Measurements from ENCODE around the gene LGR6. TPM values are rescaled to one million over a fixed set of nuclear protein-coding genes. Genes with fewer than 3 reads are reported as not detected.

The LGR6 gene
- total and polyA plus RNA-seq, 8 donors: 0.15 to 3.5 (median 0.58) TPM; not detected in 4

- TF ChIP-seq POLR2A (IDR thresholded peaks at IDR 0.05) (no peak), EP300 (IDR thresholded peaks at IDR 0.05) (no peak), POLR2AphosphoS5 (IDR thresholded peaks at IDR 0.05) (no peak), CTCF (IDR thresholded peaks at IDR 0.05) (no peak)
- no peak for DNase-seq
Measured at GRCh38 chr1:202170726-202171125, 22.9 kb upstream of the LGR6 start.

GRCh38 chr1:202171292-202172014, 22.1 kb upstream of the LGR6 start:
- Histone ChIP-seq H3K4me3 (no peak overlapping the region), H3K9me3 (no peaks in the 10 kb centered on the region), H3K36me3 (no peaks in the 10 kb centered on the region), H3K27me3 (peaks cover 0 to 11% (median 0%) of the 10 kb centered on the region in 3 donors), H3K4me1 (peaks cover 0 to 12% (median 8%) of the 10 kb centered on the region in 4 donors), H3K27ac (no peak overlapping the region)
- no peak for TF ChIP-seq POLR2AphosphoS5 (IDR thresholded peaks at IDR 0.05)
- TF ChIP-seq POLR2A (IDR thresholded peaks at IDR 0.05): no peak
- no peak for TF ChIP-seq EP300 (IDR thresholded peaks at IDR 0.05)
- TF ChIP-seq CTCF (IDR thresholded peaks at IDR 0.05): no peak
- DNase-seq: no peak
- intact Hi-C loops (cut with DNase I; ENCODE audit: low total_unique reads): no loop called here
- WGBS, 5 donors: 92 to 98% (median 97%) methylated on average over 10 to 11 of the region's 11 CpGs

More at GRCh38 chr1:202170726-202171125, 22.9 kb upstream of the LGR6 start:
- Histone ChIP-seq H3K27me3 (peaks cover 0 to 11% (median 0%) of the 10 kb centered on the region in 3 donors), H3K36me3 (no peaks in the 10 kb centered on the region), H3K4me1 (peaks cover 0 to 12% (median 8%) of the 10 kb centered on the region in 4 donors), H3K27ac (no peak overlapping the region), H3K4me3 (no peak overlapping the region), H3K9me3 (no peaks in the 10 kb centered on the region)
- intact Hi-C loops (cut with DNase I; ENCODE audit: low total_unique reads): no loop called here
- 72 to 81% (median 80%) methylated on average over 6 of the region's 6 CpGs for WGBS, 5 donors

- no peaks in the 10 kb centered on the region for H3K9me3 ChIP-seq
- H3K27ac ChIP-seq: no peak overlapping the region
- H3K27me3 ChIP-seq: peaks cover 0 to 11% (median 0%) of the 10 kb centered on the region in 3 donors
- TF ChIP-seq CTCF (IDR thresholded peaks at IDR 0.05) (no peak), POLR2AphosphoS5 (IDR thresholded peaks at IDR 0.05) (no peak), POLR2A (IDR thresholded peaks at IDR 0.05) (no peak), EP300 (IDR thresholded peaks at IDR 0.05) (no peak)
- intact Hi-C loops (cut with DNase I; ENCODE audit: low total_unique reads): no loop called here
- WGBS, 5 donors: 80 to 91% (median 83%) methylated on average over 5 of the region's 5 CpGs
- DNase-seq: no peak
- H3K4me3 ChIP-seq: no peak overlapping the region
- H3K36me3 ChIP-seq: no peaks in the 10 kb centered on the region
- peaks cover 0 to 12% (median 8%) of the 10 kb centered on the region in 4 donors for H3K4me1 ChIP-seq
Measured at GRCh38 chr1:202172015-202172355, 21.6 kb upstream of the LGR6 start.

GRCh38 chr1:202173993-202174392, 19.6 kb upstream of the LGR6 start:
- DNase-seq: no peak
- no peaks in the 10 kb centered on the region for H3K4me1 ChIP-seq
- TF ChIP-seq CTCF (IDR thresholded peaks at IDR 0.05) (no peak), POLR2AphosphoS5 (IDR thresholded peaks at IDR 0.05) (no peak), POLR2A (IDR thresholded peaks at IDR 0.05) (no peak), EP300 (IDR thresholded peaks at IDR 0.05) (no peak)
- H3K27me3 ChIP-seq: peaks cover 0 to 16% (median 0%) of the 10 kb centered on the region in 3 donors
- intact Hi-C loops (cut with DNase I; ENCODE audit: low total_unique reads): no loop called here
- H3K27ac ChIP-seq: no peak overlapping the region
- no peaks in the 10 kb centered on the region for H3K9me3 ChIP-seq
- no peaks in the 10 kb centered on the region for H3K36me3 ChIP-seq
- 75 to 89% (median 82%) methylated on average over 7 of the region's 7 CpGs for WGBS, 5 donors
- no peak overlapping the region for H3K4me3 ChIP-seq
